GM19455 (cell line): ENCODE results near the gene RARRES2.

Experiments used
- ATAC-seq: cut with Tn5 transposase; IDR thresholded peaks from one replicate; pipeline ENCODE4 v1.9.1; 2021; ENCODE audit not compliant: unreplicated experiment

Gene RARRES2

GRCh38 chr7:150338166-150338829, 3.1 kb downstream of the RARRES2 start:
- no peak for ATAC-seq

DNA sequence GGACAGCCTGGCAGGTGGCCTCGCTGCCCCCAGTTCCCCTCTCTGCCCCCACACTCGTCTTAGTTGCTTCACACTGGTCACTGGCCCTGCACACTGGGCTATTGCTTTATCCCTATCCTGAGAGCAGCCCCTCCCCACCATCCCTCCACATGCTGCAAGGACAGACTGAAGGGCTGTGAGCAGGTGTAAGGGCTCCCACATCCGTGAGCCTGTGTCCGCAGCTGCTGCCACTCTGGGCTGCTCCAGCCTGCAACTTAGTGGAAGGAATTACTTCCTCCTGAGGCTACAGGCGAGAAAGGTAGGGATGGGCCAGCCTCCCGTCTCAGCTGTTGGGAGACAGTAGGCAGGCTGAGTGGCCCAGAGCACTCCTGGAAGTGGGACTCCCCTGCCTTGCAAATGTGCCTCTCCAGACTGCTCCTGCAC, 3.8 kb downstream of the RARRES2 start:
- ATAC-seq, result no peak

DNA sequence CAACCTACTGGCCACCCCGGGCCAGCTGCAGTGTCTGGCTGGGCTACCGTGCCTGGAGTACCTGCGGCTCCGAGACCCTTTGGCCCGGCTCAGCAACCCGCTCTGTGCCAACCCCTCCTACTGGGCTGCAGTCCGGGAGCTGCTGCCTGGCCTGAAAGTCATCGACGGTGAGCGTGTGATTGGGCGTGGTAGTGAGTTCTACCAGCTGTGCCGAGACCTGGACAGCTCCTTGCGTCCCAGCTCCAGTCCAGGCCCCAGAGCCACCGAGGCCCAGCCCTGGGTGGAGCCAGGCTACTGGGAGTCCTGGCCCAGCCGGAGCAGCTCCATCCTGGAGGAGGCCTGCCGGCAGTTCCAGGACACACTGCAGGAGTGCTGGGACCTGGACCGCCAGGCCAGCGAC, 4.2 kb downstream of the RARRES2 start:
- no peak for ATAC-seq

GRCh38 chr7:150336746-150337145, 4.7 kb downstream of the RARRES2 start:
- ATAC-seq, result no peak

DNA sequence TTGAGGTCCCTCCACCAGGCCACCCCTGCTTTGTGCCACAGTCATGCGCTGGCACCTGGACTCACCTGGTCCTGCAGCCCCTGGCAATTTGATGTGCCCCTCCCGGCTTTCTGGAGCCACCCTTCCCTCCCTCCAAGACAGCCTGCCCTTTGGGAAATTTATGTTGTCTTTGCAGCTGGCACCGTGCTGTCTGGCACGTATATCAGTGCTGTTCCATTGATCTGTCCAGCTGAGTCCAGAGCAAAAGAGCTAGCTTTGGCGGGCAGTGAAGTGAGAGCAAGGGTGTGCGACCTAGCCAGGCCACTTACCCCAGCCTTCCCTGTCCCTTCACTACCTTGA, 5.7 kb downstream of the RARRES2 start:
- no peak for ATAC-seq

DNA sequence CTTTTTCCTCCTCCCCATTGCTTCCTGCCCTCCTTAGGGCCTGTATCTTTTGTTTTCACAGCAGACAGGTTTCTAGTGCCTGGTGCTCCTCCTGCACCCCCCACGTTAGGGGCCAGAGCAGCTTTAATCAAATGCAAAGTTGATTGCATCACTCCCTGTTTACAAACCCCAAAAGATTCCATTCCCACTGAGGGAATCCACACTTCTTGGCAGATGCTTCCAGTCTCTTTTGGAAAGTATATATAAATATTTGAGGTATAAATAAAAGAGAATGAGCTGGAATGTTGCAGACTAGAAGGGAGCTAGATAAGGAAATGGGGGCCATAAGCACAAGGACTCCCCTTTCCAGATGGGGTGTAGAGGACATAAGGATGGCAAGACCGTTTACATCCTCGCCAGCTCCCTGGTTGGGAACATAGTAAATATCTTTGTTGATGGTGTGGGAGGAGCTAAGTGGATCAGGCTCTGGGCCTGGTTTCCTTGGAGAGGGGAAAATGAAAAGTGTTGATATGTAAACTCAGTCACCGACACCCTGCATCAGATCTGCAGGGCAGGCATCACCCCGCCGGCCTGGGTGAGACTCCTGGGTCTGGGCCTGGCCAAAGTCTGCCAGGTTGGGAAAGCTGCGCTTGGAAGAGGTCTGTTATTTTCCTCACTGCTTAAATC, 6.2 kb downstream of the RARRES2 start:
- no peak for ATAC-seq

GRCh38 chr7:150334108-150334507, 7.3 kb downstream of the RARRES2 start:
- ATAC-seq, result no peak

DNA sequence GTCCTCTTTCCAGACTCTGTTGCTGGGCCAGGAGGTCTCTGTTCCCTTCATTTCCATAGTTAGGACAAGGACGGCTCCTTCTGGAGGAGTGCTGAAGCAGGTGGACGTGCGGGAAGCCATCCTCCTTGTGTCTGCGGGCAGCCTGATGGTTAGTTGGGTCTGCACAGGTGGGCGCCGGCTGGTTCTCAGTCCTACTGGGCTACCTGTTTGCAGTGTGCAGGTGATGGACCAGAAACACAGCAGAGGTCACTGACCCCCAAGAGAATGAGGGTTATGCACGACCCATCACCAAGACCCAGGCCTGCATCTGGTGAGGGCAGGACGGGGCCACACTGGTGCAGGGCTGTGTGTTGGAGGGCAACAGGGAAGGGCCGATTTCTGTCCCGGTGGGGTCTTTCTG, 7.8 kb downstream of the RARRES2 start:
- no peak for ATAC-seq

GRCh38 chr7:150332852-150333635, 8.4 kb downstream of the RARRES2 start:
- no peak for ATAC-seq

GRCh38 chr7:150330211-150330885, 11.1 kb downstream of the RARRES2 start:
- ATAC-seq, result no peak

GRCh38 chr7:150329331-150330120, 11.9 kb downstream of the RARRES2 start:
- ATAC-seq, result no peak

GRCh38 chr7:150327308-150327707, 14.1 kb downstream of the RARRES2 start:
- ATAC-seq, result no peak

DNA sequence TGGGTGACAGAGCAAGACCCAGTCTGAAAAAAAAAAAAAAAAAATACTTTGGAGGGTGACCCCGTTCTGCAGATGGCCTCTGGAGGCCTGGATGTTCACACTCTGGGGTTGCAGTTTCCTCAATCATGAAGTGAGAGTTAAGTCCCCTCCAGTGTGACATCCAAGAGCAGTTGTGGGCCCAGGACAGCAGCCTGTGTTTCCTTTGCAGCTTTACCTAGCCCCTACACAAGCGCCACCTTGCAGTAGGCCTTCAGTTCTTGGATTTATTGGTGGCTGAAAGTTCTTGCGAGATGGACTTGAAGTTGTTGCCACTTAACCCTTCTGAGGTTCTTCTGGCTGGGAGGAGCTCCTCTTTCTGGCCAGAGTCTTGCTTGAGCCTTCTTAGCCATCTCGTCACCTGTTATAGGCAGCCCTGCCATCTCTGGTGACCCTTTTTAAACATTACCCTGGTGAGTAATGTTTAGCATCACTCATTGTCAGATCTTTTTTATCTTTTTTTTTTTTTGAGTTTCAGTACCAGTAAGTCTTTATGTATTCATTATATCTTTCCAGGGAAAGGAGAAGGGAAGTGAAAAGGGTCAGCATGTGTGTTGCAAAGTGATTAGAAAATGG, 14.7 kb downstream of the RARRES2 start:
- ATAC-seq, result no peak

DNA sequence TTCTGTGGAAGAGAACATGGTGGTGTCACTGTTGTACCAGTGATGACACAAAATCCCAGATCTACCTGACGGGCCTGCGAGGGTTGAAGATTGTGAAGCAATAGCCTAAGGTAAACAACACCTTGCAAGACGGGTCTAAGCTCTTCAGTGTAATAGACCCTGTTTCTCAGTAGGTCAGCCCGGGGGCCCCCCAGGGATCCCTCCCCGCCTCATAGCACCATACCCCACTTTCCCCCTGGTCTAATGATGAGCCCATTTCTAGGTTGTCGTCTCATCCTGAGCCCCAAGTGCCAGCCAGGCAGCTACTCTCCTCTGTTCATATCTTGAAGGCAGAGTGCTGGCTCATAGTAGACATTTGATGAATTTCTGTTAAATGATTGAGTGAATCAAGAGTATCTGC, 15.5 kb downstream of the RARRES2 start:
- ATAC-seq, result no peak

- ATAC-seq, result no peak
Measured at GRCh38 chr7:150325110-150325611, 16.3 kb downstream of the RARRES2 start.

DNA sequence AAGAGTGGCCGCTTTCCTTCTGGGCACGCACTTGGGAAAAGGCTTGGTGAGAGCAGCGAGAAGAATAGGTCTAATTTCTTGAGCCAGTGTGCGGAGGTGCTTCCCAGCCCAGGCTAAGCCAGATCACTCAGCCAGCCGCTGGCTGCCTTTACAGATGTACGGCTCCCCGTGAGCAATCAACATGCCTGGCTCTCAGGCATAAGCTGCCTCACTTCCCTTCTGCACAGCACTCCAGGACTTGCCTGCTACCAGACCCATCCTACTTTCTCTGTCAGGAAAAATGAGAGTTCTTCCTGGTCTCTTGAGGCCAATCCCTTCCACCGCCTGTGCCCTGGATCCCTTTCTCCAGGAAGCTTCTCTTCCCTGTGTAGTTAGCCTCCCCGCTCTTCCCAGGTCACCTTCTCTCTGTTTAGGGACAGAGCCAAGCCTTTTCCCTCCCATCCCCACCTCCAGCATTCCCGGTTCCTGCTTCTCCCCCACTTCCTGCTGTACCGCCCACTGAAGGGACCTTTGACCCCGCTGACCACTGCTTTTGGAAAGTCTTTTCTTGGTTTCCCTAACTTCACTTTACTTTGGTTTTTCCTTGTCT, 17.0 kb downstream of the RARRES2 start:
- no peak for ATAC-seq

GRCh38 chr7:150323682-150324372, 17.6 kb downstream of the RARRES2 start:
- peak; percentile 24 for ATAC-seq

GRCh38 chr7:150322833-150323681, 18.4 kb downstream of the RARRES2 start, which contains the start of the genes ACTR3C and LRRC61:
TSS of gene ACTR3C (minus strand) at chr7:150323545. CDS start at chr7:150295296, 28,249 bp downstream.
TSS of gene LRRC61 (plus strand) at chr7:150323355. CDS start at chr7:150336862, 13,507 bp downstream.
- ATAC-seq, result peak; percentile 66
